BLaER1 (cell line): ENCODE results near the gene NANOG.
"Not testable (repeated sequence)": the region's sequence is repeated elsewhere in the genome, so short reads cannot be mapped to it uniquely, and the experiment has no call there.

Experiments
- H3K27ac ChIP-seq: shearing (Covaris generic); formaldehyde crosslinking; 2 replicates; pipeline ENCODE4 v1.8.1; 2022
- H3K27me3 ChIP-seq: shearing (Covaris generic); formaldehyde crosslinking; 2 replicates; pipeline ENCODE4 v1.8.1; 2022
- H3K36me3 ChIP-seq: shearing (Covaris generic); formaldehyde crosslinking; 2 replicates; pipeline ENCODE4 v1.8.1; 2022
- H3K4me1 ChIP-seq: shearing (Covaris generic); formaldehyde crosslinking; 2 replicates; pipeline ENCODE4 v1.8.1; 2022
- H3K4me2 ChIP-seq: shearing (Covaris generic); formaldehyde crosslinking; 2 replicates; pipeline ENCODE4 v1.8.1; 2022
- H3K4me3 ChIP-seq: shearing (Covaris generic); formaldehyde crosslinking; 2 replicates; pipeline ENCODE4 v1.8.1; 2022
- H3K9ac ChIP-seq: shearing (Covaris generic); formaldehyde crosslinking; 2 replicates; pipeline ENCODE4 v1.8.1; 2022
- H3K9me3 ChIP-seq: shearing (Covaris generic); formaldehyde crosslinking; 2 replicates; pipeline ENCODE4 v1.8.1; 2022
- H4K20me1 ChIP-seq: shearing (Covaris generic); formaldehyde crosslinking; 2 replicates; pipeline ENCODE4 v1.8.1; 2022
- Cebpa-rat ChIP-seq: shearing (Covaris generic); IDR thresholded peaks from 2 replicates; pipeline ENCODE4 v1.8.1; 2022

NANOG gene

DNA sequence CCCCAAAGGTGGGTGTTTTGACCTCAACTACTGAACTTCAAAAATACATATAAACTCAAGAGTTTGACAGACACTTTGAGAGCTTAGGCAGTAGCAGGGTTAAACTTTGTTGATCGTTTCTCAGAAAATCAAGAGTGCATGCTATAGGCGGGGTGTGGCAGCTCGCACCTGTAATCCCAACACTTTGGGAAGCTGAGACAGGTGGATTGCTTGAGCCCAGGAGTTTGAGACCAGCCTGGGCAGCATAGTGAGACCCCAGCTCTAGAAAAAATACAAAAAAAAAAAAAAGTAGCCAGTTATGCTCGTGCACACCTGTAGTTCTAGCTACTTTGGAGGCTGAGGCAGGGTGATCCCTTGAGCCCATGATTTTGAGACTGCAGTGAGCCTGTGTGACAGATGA is 12.3 kb downstream of the NANOG start:
- Histone ChIP-seq H4K20me1 (no peaks in the 10 kb centered on the region), H3K36me3 (no peaks in the 10 kb centered on the region), H3K4me1 (no peaks in the 10 kb centered on the region), H3K9me3 (no peaks in the 10 kb centered on the region), H3K4me2 (no peak overlapping the region), H3K9ac (no peak overlapping the region), H3K27ac (no peak overlapping the region), H3K4me3 (no peak overlapping the region), H3K27me3 (no peaks in the 10 kb centered on the region)
- TF ChIP-seq Cebpa-rat, result no peak

DNA sequence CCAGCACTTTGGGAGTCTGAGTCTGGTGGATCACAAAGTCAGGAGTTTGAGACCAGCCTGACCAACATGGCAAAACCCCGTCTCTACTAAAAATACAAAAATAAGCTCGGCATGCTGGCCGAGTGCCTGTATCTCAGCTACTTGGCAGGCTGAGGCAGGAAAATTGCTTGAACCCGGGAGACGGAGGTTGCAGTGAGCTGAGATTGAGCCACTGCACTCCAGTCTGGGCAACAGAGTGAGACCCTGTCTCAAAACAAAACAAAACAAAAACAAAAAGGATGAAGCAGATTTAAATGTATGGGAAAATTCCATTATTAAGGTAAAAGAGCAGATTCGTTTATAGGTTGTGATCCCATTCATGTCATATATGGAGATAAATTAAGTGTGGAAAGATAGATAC is 17.1 kb downstream of the NANOG start:
- not testable (repeated sequence) for H3K4me1 ChIP-seq, H3K36me3 ChIP-seq, H3K9me3 ChIP-seq, H3K4me2 ChIP-seq, H3K9ac ChIP-seq, H4K20me1 ChIP-seq, H3K4me3 ChIP-seq, H3K27me3 ChIP-seq, H3K27ac ChIP-seq

- Histone ChIP-seq H4K20me1 (no peaks in the 10 kb centered on the region), H3K27ac (no peak overlapping the region), H3K4me3 (no peak overlapping the region), H3K4me1 (no peaks in the 10 kb centered on the region; the same call in 1 of the 2 replicates), H3K36me3 (no peaks in the 10 kb centered on the region), H3K4me2 (no peak overlapping the region), H3K9ac (no peak overlapping the region), H3K9me3 (no peaks in the 10 kb centered on the region), H3K27me3 (no peaks in the 10 kb centered on the region)
- TF ChIP-seq Cebpa-rat, result no peak
Measured at GRCh38 chr12:7806863-7807487, 17.8 kb downstream of the NANOG start.

DNA sequence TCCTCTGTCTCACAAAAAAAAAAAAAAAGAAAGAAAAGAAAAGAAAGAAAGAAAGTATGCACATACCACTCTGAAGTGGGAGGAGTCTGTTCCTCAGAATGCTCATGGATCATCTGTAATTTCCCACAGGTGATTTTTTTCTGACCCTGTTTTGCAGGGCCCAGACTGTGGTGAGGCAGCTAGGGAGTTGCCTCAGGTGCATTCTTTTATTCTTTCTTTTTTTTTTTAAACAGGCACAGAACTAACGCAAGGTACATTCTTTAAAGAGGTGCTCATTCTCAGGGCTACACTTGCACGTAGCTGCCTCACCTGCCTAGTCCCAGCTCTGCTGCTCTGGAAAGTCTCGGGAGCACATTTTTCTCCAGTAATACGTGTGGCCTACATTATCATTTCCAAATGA is 36.6 kb downstream of the NANOG start:
- H3K27ac ChIP-seq, H3K9ac ChIP-seq, H3K4me1 ChIP-seq, H3K36me3 ChIP-seq, H3K9me3 ChIP-seq, H4K20me1 ChIP-seq, H3K4me2 ChIP-seq, H3K27me3 ChIP-seq, H3K4me3 ChIP-seq: not testable (repeated sequence)

GRCh38 chr12:7829737-7830136 is 40.5 kb downstream of the NANOG start:
- not testable (repeated sequence) for H4K20me1 ChIP-seq, H3K4me1 ChIP-seq, H3K9ac ChIP-seq, H3K36me3 ChIP-seq, H3K27ac ChIP-seq, H3K27me3 ChIP-seq, H3K9me3 ChIP-seq, H3K4me2 ChIP-seq, H3K4me3 ChIP-seq

DNA sequence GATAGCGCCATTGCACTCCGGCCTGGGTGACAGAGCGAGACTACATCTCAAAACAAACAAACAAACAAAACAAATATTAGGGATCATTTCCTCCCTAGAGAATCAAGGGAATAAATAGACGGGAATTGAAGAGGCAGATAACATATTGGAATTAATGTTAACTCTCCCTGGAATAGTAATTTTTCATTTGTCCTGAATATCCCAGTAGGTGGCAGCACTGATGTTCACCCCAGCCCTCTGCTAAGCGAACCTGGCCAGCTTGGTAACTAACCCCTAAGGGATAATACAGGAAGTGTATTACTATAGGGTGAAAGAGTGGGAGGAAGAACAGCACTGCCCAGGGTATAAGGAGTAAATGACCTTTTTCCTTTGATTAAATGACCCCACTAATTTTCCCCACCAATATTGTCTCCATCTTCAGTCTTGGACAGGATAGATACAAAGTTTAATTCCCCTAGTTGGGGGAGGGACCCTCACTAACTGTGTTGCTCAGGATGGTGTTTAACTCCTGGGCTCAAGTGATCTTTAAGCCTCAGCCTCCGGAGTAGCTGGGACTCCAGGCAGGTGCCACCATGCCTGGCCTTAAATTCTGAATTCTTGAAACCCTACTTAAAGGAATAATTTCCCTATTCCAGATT is 43.0 kb downstream of the NANOG start:
- Histone ChIP-seq H3K9ac (no peak overlapping the region), H3K4me2 (no peak overlapping the region), H3K27ac (no peak overlapping the region), H3K4me1 (peaks cover 6% of the 10 kb centered on the region; the same call in 1 of the 2 replicates), H3K9me3 (no peaks in the 10 kb centered on the region), H3K27me3 (no peaks in the 10 kb centered on the region), H4K20me1 (no peaks in the 10 kb centered on the region), H3K36me3 (no peaks in the 10 kb centered on the region), H3K4me3 (no peak overlapping the region)
- TF ChIP-seq Cebpa-rat, result no peak

- not testable (repeated sequence) for H3K4me2 ChIP-seq, H3K4me3 ChIP-seq, H3K4me1 ChIP-seq, H4K20me1 ChIP-seq, H3K9ac ChIP-seq, H3K9me3 ChIP-seq, H3K36me3 ChIP-seq, H3K27ac ChIP-seq, H3K27me3 ChIP-seq
Measured at GRCh38 chr12:7833201-7833600, 44.0 kb downstream of the NANOG start.

- H3K9ac ChIP-seq, result no peak overlapping the region
- TF ChIP-seq Cebpa-rat, result no peak
Measured at GRCh38 chr12:7833831-7834230, 44.6 kb downstream of the NANOG start.

DNA sequence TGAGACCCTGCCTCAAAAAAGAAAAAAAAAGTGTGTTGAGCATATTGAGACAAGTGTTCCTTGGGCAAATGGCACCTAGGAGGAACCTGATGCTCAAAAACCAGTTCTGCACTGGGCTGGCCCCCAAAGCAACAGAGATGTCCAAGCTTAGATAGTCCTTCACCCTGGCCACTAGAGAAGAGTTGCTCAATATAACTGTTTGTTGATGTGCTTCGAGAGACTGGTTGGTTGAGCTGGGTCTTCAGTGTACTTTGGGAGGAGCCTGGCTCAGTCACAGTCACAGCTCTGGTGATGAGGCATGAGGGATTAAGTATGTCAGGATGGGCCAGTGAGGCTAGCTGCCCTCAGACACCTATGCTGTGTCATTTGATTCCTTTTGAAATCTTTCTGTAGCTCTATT is 45.5 kb downstream of the NANOG start:
- H3K4me1 ChIP-seq, result peaks cover 6% of the 10 kb centered on the region; the same call in 1 of the 2 replicates

More at GRCh38 chr12:7833831-7834230, 44.6 kb downstream of the NANOG start:
- Histone ChIP-seq H3K27ac (no peak overlapping the region), H3K27me3 (no peaks in the 10 kb centered on the region), H3K4me1 (peaks cover 6% of the 10 kb centered on the region; the same call in 1 of the 2 replicates), H3K4me3 (no peak overlapping the region), H3K4me2 (no peak overlapping the region), H4K20me1 (no peaks in the 10 kb centered on the region), H3K36me3 (no peaks in the 10 kb centered on the region), H3K9me3 (no peaks in the 10 kb centered on the region)

GRCh38 chr12:7835116-7835515 is 45.9 kb downstream of the NANOG start:
- H3K36me3 ChIP-seq, result no peaks in the 10 kb centered on the region
- no peak for TF ChIP-seq Cebpa-rat
- no peak overlapping the region for H3K4me3 ChIP-seq
- H3K9ac ChIP-seq, result no peak overlapping the region
- H3K9me3 ChIP-seq, result no peaks in the 10 kb centered on the region
- H3K27ac ChIP-seq, result no peak overlapping the region
- peaks cover 6% of the 10 kb centered on the region; the same call in 1 of the 2 replicates for H3K4me1 ChIP-seq
- H4K20me1 ChIP-seq, result no peaks in the 10 kb centered on the region
- H3K4me2 ChIP-seq, result no peak overlapping the region
- no peaks in the 10 kb centered on the region for H3K27me3 ChIP-seq

More for the DNA sequence above, 45.5 kb downstream of the NANOG start:
- no peaks in the 10 kb centered on the region for H3K27me3 ChIP-seq
- H3K4me2 ChIP-seq, result no peak overlapping the region
- H3K9me3 ChIP-seq, result no peaks in the 10 kb centered on the region
- TF ChIP-seq Cebpa-rat, result no peak
- no peaks in the 10 kb centered on the region for H3K36me3 ChIP-seq
- no peak overlapping the region for H3K9ac ChIP-seq
- H3K4me3 ChIP-seq, result no peak overlapping the region
- no peaks in the 10 kb centered on the region for H4K20me1 ChIP-seq
- H3K27ac ChIP-seq, result no peak overlapping the region

- Histone ChIP-seq H3K4me3 (no peak overlapping the region), H3K9me3 (no peaks in the 10 kb centered on the region), H3K9ac (no peak overlapping the region), H3K4me2 (no peak overlapping the region), H4K20me1 (no peaks in the 10 kb centered on the region), H3K4me1 (peaks cover 6% of the 10 kb centered on the region; the same call in 1 of the 2 replicates), H3K36me3 (no peaks in the 10 kb centered on the region), H3K27me3 (no peaks in the 10 kb centered on the region), H3K27ac (no peak overlapping the region)
- no peak for TF ChIP-seq Cebpa-rat
Measured at GRCh38 chr12:7835766-7836165, 46.6 kb downstream of the NANOG start.
